ENCODE results near the gene MORF4L2. TPM values are rescaled to one million over a fixed set of nuclear protein-coding genes. Genes with fewer than 3 reads are reported as not detected.
"Not testable (repeated sequence)": the region's sequence is repeated elsewhere in the genome, so short reads cannot be mapped to it uniquely, and the experiment has no call there.

The MORF4L2 gene
- total RNA-seq, 4 donors from 2014 or later, result 258 to 722 (median 535) TPM

DNA sequence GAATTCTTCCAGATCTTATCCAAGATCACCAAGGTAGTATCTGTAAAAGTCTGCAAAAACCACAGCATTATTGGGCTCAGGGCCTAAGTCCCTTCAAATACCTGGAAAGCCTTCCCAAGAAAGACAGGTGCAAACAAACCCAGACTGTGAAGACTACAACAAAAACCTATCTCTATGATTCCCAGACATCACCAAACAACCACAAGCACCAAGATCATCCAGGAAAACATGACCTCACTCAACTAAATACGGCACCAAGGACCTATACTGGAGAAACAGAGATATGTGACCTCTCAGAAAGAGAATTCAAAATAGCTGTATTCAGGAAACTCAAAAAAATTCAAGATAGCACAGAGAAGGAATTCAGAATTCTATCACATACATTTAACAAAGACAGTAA lies 42.4 kb downstream of the MORF4L2 start:
- Histone ChIP-seq H3K4me3 (no peak overlapping the region), H3K4me1 (no peaks in the 10 kb centered on the region), H3K27me3 (no peaks in the 10 kb centered on the region), H3K9me3 (no peaks in the 10 kb centered on the region), H3K27ac (no peak overlapping the region), H3K36me3 (no peaks in the 10 kb centered on the region)
- no peak for TF ChIP-seq POLR2A (IDR thresholded peaks at IDR 0.05)
- TF ChIP-seq, protein P1, sequence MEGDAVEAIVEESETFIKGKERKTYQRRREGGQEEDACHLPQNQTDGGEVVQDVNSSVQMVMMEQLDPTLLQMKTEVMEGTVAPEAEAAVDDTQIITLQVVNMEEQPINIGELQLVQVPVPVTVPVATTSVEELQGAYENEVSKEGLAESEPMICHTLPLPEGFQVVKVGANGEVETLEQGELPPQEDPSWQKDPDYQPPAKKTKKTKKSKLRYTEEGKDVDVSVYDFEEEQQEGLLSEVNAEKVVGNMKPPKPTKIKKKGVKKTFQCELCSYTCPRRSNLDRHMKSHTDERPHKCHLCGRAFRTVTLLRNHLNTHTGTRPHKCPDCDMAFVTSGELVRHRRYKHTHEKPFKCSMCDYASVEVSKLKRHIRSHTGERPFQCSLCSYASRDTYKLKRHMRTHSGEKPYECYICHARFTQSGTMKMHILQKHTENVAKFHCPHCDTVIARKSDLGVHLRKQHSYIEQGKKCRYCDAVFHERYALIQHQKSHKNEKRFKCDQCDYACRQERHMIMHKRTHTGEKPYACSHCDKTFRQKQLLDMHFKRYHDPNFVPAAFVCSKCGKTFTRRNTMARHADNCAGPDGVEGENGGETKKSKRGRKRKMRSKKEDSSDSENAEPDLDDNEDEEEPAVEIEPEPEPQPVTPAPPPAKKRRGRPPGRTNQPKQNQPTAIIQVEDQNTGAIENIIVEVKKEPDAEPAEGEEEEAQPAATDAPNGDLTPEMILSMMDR (IDR thresholded peaks at IDR 0.05), result no peak
- no peak for DNase-seq
- intact Hi-C loops (cut with DNase I; ENCODE audit: low total_unique reads), result no loop called here

DNA sequence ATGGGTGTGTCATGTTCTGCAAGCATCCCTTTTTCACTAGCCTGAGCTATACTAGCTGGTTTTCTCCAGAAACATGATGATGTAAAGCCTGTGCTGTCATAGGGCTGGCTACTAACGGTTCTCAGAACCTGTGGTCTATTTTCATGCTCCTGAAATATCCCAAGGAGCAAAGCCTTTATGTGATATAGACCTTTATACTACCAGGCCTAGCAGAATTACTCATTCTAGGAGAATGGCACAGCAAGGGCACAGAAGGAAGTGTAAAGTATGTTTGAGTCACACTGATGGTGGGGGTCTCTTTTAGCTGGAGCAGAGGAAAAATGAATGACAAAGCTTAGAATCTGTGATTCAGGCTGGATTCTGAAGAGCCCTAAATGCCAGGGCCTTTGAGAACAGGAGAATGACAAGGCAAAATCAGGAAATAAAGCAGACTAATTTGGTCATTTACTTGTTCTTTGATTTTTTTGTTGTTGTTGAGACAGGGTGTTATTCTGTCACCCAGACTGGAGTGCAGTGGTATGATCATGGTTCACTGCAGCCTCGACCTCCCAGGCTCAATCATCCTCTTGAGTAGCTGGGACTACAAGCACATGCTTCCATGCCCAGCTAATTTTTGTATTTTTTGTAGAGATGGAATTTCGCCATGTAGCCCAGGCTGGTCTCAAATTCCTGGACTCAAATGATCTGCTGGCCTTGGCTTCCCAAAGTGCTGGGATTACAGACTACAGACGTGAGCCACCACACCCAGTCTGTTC lies 45.9 kb downstream of the MORF4L2 start:
- no peak overlapping the region for H3K27ac ChIP-seq
- H3K4me1 ChIP-seq, result no peaks in the 10 kb centered on the region
- TF ChIP-seq, protein P1 (IDR thresholded peaks at IDR 0.05), result no peak
- TF ChIP-seq POLR2A (IDR thresholded peaks at IDR 0.05), result no peak
- no peaks in the 10 kb centered on the region for H3K36me3 ChIP-seq
- intact Hi-C loops (cut with DNase I; ENCODE audit: low total_unique reads), result no loop called here
- no peak overlapping the region for H3K4me3 ChIP-seq
- no peak for DNase-seq
- H3K9me3 ChIP-seq, result no peaks in the 10 kb centered on the region
- H3K27me3 ChIP-seq, result no peaks in the 10 kb centered on the region

DNA sequence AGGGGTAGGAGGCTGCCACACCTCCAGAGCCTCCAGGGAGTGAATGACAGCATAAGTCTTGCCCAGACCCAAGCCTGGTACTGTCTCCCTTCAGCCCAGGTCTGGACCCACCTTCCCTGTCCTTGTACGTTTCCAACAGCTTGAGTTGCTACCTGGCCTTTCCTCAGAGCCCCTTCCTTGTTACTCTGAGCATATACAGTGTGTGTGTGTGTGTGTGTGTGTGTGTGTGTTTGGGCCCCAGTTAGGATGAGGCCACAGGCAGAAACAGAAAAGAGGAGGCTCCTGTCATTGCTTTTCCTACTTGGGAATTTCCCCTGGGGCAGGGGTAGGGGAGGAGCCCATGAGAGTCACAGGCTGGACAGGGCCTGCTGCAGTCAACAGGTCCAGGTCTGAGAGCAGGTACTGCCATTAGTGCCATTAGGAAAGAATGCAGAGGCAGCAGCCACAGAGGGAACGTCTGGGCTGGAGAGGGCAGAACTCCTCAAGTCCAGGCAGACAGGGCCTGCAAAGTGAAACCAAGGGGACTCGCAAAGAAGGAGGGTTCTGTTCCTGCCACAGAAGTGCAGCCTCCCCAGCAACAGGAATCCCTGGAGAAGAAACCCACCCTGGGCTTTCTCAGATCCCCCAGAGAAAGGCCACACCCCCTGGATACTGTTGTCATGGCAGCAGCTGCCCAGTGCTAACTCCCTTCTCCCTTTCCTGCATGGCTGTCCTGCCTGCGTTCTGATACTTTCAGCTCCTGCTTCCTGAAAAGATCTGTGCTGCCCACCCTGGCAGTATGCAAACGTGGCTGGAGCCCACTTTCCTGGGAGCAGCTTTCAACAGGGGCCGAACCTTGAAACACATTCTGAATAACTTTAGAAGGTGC lies 47.8 kb downstream of the MORF4L2 start:
- peak; percentile 24 to 35 for DNase-seq
- intact Hi-C loops (cut with DNase I; ENCODE audit: low total_unique reads), result loop anchor here (10.0 kb wide), 1 partner anchor 104 kb away; no protein-coding TSS in a partner anchor
- not testable (repeated sequence) for H3K4me1 ChIP-seq, H3K27me3 ChIP-seq, H3K4me3 ChIP-seq, H3K9me3 ChIP-seq, H3K27ac ChIP-seq, H3K36me3 ChIP-seq

DNA sequence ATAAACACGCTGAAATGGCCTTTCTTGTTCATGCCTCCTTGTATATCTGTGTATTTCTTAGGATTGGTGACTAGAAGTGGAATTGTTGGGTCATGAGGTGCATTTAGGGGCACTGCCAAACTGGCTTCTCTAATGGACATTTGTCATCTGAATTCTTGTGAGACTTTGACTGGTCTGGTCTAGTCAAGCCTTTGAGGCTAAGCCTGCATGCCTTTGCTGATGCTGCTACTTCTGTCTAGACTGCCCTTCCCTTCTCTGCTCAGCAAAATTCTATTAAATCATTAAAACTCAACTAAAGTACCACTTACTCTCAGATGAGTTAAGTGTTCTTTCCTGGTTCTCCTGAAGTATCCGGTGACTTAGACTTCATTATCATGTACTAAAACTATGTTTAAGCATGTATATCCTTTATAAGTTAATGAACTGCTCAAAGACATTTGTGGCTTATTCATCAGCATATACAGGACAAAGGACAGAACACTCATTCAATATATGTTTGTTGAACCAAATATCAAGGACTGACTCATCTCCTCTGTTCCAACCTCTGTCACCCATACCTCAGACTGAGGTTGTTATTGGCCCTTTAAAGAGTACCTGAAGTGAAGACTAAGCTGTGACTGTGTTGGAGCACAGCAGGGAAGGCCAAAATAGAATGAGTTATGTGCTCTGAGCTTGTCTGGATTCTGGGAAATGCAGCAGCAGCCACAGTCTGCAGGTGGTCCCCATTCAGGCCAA lies 48.7 kb downstream of the MORF4L2 start:
- no peaks in the 10 kb centered on the region for H3K36me3 ChIP-seq
- no peak overlapping the region for H3K4me3 ChIP-seq
- H3K4me1 ChIP-seq, result no peaks in the 10 kb centered on the region
- no peaks in the 10 kb centered on the region for H3K27me3 ChIP-seq
- intact Hi-C loops (cut with DNase I; ENCODE audit: low total_unique reads), result loop anchor here (10.0 kb wide), 1 partner anchor 103 kb away; no protein-coding TSS in a partner anchor
- TF ChIP-seq, protein P1 (IDR thresholded peaks at IDR 0.05), result no peak
- no peak for DNase-seq
- no peaks in the 10 kb centered on the region for H3K9me3 ChIP-seq
- H3K27ac ChIP-seq, result no peak overlapping the region

DNA sequence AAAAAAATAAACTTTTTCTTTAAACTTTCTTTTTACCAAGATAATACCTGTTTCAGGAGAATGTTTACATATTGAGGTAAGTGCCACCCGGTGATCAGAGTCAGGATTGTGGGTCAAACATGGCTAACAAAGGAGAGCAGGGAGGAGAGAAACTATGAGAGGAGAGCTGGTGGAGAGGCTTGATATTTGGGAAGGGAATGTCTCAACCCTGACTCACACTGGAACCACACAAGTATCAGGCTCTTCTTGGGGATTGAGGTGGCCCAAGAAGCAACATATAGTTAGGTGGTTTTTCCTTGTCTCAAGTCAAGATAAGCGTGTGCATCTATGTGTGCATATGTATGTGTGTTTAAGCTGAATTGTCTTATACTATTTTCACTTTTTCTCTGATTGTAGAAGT lies 51.1 kb downstream of the MORF4L2 start:
- Histone ChIP-seq H3K4me1 (no peaks in the 10 kb centered on the region), H3K4me3 (no peak overlapping the region), H3K36me3 (no peaks in the 10 kb centered on the region), H3K27me3 (no peaks in the 10 kb centered on the region), H3K9me3 (no peaks in the 10 kb centered on the region), H3K27ac (no peak overlapping the region)
- no peak for TF ChIP-seq POLR2A (IDR thresholded peaks at IDR 0.05)
- TF ChIP-seq, protein P1 (IDR thresholded peaks at IDR 0.05), result no peak
- intact Hi-C loops (cut with DNase I; ENCODE audit: low total_unique reads), result loop anchor here (10.0 kb wide), 1 partner anchor 101 kb away; no protein-coding TSS in a partner anchor
- no peak for DNase-seq

All from uterus (tissue), 4 donors.